Epidermal melanocyte (primary cell): Measurements from ENCODE around the gene RPL22.
"Not testable (repeated sequence)": the region's sequence is repeated elsewhere in the genome, so short reads cannot be mapped to it uniquely, and the experiment has no call there.

ENCODE experiments used
- DNase-seq: peaks from one replicate; pipeline ENCODE4 v3.0.0; 2011; ENCODE audit warnings: low spot score; ENCODE audit not compliant: insufficient read length

Gene RPL22

GRCh38 chr1:6234502-6235295, 35.3 kb upstream of the RPL22 start:
- DNase-seq: no peak

GRCh38 chr1:6233376-6233775, 34.0 kb upstream of the RPL22 start:
- DNase-seq: no peak

GRCh38 chr1:6225651-6226050, 26.3 kb upstream of the RPL22 start:
- no peak for DNase-seq

GRCh38 chr1:6224718-6225117, 25.3 kb upstream of the RPL22 start:
- DNase-seq: no peak

- no peak for DNase-seq
Measured at GRCh38 chr1:6223617-6224016, 24.2 kb upstream of the RPL22 start.

- DNase-seq: no peak
Measured at GRCh38 chr1:6222636-6223035, 23.2 kb upstream of the RPL22 start.

GRCh38 chr1:6221210-6221784, 21.9 kb upstream of the RPL22 start:
- no peak for DNase-seq

- DNase-seq: no peak
Measured at GRCh38 chr1:6220236-6220635, 20.8 kb upstream of the RPL22 start.

- not testable (repeated sequence) for DNase-seq
Measured at GRCh38 chr1:6219641-6220040, 20.2 kb upstream of the RPL22 start.

- DNase-seq: no peak
Measured at GRCh38 chr1:6218375-6219164, 19.2 kb upstream of the RPL22 start.

- no peak for DNase-seq
Measured at GRCh38 chr1:6212193-6212959, 13.0 kb upstream of the RPL22 start.

- DNase-seq: no peak
Measured at GRCh38 chr1:6211731-6212130, 12.3 kb upstream of the RPL22 start.

GRCh38 chr1:6210591-6211355, 11.4 kb upstream of the RPL22 start:
- no peak for DNase-seq

GRCh38 chr1:6209661-6210580, 10.5 kb upstream of the RPL22 start:
- no peak for DNase-seq

- peak; percentile 71 for DNase-seq
Measured at GRCh38 chr1:6208723-6209660, 9.6 kb upstream of the RPL22 start.

GRCh38 chr1:6207921-6208320, 8.5 kb upstream of the RPL22 start:
- DNase-seq: no peak

- no peak for DNase-seq
Measured at GRCh38 chr1:6207075-6207885, 7.9 kb upstream of the RPL22 start.

- no peak for DNase-seq
Measured at GRCh38 chr1:6206520-6206855, 7.1 kb upstream of the RPL22 start.
